Ureter (tissue), 1 donor: ENCODE results near the gene TTC21B. TPM values are rescaled to one million over a fixed set of nuclear protein-coding genes. Genes with fewer than 3 reads are reported as not detected.

Experiments
- DNase-seq: peaks from one replicate; pipeline ENCODE4 v3.0.0-alpha.2; 2020; ENCODE audit warnings: low spot score
- total RNA-seq: library from RNA; stranded (reverse); gene quantifications from one replicate; pipeline ENCODE4 v1.2.4, GENCODE V29; 2023
- donor health status: DM: yes; HTN: yes; CAD: no.

The TTC21B gene
- total RNA-seq, 1 donor from 2014 or later = 26.4 TPM

DNA sequence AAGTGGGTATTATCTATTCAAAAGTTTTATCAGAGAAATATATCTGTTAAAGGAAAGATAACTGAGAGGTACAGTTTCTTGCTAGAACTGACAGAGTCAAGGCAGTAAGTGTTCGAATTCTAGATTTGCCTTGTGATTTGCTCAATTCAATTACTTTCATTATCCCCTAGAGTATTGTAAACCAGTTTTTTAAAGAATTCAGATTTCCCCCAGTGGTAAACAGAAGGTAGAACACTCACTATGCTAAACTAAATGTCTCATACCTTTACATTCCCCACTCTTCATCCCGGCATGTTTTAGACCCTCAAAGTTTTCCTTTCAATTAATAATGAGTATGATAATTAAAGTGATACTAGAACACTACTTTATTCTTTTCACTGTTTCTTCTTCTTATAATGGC is 28.6 kb downstream of the TTC21B start:
- no peak for DNase-seq

DNA sequence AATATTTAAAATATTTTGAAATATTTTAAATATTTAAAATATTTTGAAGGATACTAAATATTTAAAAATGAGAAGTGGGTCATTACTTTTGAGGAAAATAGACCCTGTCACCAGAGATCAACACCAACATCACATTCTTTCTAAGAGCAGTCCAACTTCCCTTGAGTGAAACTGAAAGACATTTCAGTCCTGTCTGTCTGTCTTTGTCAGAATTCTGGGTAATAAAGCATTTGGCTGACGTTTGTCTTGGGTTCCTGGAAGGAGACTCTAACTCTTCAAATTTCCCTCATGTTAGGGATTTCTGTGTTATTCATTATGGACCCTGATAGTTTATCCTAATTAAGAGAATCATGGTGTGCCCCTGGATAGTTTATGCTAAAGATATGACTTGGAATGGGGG is 32.8 kb downstream of the TTC21B start:
- no peak for DNase-seq

DNA sequence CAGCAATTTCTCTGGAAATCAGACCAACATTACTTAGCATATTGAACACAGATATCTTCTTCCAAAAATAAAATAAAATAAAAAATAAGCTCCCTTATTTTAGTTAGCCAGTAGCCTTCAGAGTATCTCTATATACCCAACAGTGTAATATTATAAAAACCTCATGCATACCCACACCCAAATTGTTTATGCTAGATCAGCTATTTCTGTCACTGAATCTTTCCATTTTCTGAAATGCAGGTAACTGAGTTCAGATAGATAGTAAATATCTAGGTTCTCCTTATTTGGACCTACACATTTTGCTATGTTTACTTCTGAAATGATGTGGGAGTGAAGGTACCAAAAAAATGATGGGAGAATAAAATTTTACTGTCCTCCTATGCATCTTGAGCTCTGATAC is 39.9 kb downstream of the TTC21B start:
- no peak for DNase-seq

DNA sequence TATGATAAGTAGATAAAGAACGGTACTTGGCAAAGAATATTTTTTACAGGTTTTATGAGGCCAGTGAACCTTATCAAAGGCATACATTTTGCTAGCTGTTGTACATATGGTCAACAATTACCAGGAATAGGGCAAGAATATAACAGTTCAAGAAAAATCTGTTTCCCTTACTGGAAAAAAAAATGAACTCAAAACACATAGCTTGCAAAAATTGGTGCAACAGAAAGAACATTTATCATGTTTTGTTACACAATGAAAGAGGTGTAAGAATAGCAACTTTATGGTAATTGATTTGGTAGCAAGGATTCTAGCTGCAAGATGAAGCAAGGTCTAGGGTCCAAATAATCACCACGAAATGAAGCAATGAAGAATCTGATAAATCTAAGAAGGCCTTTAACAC is 41.6 kb downstream of the TTC21B start:
- no peak for DNase-seq

DNA sequence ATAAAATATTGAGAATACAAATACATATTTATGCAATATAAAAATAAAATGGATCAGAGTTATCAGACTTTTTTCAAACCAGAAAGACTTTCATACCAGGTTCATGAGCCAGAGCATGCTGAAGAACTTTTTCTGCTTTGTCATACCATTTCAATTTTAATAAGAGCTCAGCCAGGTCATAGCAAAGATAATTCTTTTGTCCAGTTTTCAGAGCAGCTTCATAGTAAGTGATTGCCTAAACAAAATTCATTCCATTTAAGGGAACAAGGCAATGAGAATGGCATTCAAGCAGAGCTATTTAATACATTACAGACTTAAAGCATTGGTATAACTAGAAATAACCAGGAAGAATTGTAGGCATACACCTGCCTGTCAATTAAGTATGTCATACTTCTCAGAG is 42.3 kb downstream of the TTC21B start:
- no peak for DNase-seq

DNA sequence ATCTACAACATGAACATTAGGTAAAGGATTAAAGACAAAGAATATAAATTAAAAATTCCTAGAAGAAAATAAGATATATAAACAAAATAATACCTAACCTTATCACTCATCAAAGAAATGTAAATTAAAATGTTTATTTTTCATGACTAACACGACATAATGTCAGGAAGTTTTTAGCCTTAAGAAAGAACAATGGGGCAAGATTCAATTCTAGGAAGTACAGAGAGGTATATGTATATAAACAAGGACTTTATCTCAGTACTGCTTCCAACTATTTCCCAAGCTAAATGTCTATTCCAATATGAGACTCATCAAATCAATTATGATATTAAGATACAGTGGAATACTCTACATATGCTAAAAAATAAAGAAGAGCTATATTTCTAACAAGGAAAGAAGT is 44.1 kb downstream of the TTC21B start:
- DNase-seq = no peak

DNA sequence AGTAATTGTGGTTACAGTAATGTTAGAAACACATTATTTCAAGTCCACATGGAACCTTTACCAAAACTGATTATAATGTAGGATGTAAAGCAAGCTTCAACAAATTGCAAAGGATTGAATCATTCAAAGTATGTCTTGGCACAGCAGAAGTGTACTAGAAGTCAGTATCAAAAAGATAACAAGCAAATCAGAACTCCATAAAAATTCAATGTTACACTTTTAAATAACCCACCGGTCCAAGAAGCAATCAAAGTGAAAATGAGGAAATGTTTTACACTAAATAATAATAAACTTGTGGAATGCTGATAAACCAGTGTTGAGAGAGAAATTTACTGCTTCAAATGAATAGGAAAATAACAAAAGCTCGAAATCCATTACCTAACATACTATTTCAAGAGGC is 47.7 kb downstream of the TTC21B start:
- no peak for DNase-seq

DNA sequence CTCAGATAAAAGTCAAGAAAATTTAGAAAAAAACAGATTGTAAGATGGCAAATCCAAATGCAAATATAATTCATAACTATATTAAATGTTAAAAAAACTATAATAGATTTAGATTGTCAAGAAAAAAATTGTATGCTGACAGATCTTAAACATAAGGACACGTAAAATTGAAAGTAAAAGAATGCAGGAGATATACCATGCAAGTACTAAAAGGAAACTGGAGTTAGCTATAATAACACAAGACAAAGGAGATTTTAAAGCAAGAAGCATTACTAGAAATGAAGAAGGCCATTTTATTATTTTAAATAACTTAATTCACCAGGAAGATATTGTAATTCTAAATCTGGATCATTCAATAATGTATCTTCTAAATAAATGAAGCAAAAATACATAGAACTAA is 48.3 kb downstream of the TTC21B start:
- no peak for DNase-seq

DNA sequence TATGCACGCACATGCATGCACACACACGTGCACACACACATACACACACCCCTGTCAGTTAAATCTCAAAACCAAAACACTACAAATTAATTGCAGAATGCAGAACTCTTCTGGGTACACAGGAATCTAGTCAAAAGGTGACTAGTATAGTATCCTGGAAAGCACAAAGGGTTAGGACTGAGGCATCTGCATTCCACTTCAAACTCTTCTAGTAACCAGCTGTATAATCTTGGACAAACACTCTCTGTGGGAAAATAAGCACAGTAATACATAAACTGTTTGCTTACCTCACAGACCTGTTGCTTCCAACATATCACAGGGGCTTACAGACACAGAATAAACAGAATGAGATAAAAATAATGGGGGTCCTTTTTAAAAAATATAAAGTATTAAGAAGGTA is 49.1 kb downstream of the TTC21B start:
- no peak for DNase-seq

DNA sequence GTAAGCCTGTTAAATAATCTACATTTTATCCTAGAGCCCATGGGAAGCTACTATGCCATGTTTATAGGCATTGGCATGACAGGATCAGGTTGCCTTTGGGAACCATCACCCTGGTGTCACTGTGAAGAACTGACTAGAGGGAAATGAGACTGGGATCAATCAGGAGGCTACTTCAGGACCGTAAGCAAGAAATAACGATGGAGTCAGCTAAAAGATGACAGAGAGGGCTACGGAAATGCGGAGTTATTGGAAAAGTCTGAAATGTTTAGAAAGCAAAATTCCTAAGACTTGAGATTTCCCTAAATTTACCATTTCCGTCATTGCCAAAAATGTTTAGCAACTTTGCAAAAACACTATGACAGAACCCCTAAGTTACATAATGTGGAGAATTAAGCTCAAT is 50.2 kb downstream of the TTC21B start:
- DNase-seq = no peak

DNA sequence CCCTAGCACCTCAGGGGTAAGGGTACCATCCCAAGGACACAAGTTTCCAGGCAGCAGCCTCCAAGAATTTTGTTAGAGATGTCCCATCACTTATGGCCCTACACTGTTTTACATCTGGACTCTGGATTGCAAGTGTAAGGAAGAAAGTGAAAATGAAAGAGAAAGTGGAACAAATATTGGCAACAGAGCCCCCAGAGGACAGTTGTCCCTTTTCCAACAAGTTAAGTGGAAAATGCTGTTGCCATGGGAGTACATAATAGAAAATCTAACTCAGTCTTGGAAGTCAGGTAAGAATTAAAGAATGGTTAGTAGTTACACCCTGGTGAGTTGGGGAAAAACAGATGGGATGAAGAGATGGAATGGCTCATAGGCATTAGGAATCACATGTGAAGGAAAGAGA is 50.6 kb downstream of the TTC21B start:
- DNase-seq = no peak

DNA sequence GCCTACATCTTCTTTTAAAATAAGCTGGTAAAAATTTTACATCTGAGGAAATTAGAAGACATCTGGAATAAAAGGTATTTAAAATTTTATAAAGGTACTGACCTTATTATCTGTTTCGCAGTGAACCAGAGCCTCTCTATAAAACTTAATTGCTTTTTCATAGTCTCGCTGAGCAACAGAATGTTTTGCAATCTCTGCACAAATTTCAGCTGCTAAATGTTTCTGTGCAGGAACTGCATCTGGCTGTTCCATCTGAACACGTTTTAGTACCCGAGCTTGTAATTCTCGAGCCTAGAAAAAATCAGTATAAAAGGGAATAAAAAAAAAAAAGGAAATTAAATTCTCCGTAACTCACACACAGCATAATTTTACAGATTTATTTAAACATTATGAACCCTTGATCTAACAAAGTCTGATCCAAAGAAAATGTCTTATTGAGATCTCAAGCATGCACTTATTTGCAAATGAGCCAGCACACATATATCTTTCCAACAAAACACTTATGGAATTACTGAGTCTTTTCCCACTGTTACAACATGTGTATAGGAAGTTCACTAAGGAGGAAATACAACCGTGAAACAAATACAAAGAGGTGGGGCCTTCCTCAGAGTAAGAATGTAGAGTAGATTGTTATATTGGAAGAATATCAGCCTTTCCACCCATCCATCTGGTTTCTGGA is 51.8 kb downstream of the TTC21B start:
- DNase-seq = no peak

DNA sequence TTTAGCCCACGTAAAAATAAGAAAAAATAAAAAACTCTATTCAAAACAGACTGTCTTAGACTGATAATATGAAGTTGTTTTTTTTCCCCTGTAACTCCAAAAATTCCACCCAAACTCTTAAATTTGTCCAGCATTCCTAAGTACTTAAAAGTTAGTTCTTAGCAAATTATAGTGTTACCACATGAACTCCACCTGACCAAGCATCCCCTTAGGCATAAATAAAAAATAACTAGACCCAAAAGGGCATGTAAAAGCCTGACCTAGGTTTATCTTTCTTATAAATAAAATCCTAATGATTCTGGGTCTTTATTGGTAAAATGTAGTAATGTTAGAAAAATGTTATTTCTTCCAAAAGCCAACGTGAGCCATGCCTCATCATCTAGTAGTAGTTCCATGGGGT is 54.3 kb downstream of the TTC21B start:
- no peak for DNase-seq

DNA sequence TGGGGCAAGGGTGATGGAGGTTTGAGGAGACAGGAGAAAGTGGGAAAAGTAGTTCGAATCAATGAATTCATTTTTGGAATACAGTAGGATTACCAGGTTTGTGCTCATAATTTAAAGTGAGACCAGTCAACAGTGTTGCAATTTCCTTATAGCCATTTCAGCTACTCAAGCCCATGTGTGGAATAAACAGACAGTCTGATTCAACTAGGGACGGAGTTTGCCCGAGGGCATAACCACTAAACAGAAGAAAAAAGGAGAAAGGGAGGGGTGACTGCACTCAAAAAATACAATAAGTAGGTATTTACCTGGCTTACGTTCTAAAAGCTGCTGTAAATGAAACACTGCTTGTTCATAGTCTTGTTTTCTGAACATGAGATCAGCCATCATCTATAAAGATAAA is 55.2 kb downstream of the TTC21B start:
- no peak for DNase-seq

DNA sequence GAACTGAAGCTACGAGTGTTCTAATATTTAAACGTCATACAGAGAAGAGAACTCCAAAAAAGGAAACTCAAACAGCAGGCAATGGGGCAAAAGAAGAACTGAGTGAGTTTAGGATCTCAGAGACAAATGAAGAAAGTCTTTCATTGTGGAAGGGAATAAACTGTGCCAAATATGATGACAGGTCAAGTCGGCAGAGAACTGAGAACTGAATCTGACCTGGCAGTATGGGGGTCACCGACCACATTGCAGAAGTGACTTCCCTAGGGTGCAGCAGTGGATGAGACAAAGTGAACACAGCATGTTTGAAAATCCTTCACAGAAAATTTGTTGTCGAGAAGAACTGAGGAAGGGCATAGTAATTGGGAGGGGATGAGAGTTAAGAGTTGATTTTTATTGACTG is 55.9 kb downstream of the TTC21B start:
- DNase-seq = no peak

DNA sequence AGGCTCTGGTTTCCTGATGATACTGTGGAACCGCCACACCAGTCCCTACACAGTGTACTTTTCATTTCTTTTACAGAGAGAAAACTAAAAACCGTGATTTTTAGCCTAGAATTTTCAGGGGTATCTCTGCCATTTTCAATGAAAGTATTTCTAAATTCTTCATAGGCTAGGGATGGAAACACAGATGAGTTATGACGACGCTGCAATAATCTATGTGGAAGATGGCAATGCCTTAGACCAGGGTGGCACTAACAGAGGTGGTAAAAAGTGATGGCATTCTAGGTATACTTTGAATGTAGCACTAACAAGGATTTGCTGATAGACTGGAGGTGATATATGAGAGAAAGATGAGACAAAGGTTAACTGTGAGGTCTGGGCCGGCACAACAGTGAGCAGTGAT is 56.5 kb downstream of the TTC21B start:
- no peak for DNase-seq

DNA sequence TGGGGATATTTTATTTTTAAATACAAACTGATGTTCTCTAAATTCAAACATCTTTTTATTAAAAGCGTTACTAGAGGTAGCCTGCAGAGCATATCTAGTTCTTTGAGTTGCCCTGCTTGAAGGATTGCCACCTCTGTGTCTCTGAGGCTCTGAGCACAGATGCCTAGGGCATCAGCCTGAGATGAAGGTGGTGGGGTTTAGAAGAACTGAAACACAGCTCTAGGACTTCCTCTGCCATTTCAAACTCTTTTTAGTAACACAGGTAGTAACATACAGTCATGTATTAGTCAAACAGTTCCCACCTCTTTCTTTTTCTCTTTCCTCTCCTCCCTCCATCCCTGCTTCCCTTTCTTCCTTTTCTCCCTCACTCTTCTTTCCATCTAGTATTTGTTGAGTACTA is 57.6 kb downstream of the TTC21B start:
- DNase-seq = no peak

DNA sequence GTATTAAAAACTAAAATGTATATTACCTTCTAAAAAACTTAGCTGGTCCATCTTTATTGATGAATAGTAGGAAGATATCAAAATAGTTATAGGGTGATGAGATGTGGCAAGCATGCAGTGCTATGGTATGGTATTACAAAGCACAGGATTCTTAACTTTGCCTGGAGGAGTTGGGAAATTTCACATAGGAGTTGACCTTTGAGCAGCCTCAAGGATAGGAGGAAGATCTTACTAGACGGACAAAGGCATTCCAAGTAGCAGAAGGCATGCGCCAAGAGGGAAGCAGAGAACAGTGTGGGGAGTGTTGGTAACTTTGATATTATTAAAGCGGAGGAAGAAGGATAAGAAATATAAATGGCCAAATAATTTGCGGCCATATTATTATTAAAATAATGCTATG is 60.0 kb downstream of the TTC21B start:
- no peak for DNase-seq

DNA sequence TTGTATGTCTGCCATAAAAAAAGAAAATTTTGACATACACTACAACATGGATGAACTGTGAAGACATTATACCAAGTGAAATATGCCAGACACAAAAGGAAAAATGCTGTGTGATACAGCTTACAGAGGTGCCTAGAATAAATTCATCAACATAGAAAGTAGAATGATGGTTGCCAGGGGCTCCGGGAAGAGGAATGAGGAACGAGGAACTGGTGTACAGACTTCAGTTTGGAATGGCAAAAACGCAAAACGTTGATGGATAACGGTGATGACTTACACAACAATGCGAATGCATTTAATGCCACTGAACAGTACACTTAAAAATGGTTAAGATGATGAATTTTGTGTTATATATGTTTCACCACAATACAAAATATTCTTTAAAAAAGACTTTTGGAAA is 61.0 kb downstream of the TTC21B start:
- no peak for DNase-seq

DNA sequence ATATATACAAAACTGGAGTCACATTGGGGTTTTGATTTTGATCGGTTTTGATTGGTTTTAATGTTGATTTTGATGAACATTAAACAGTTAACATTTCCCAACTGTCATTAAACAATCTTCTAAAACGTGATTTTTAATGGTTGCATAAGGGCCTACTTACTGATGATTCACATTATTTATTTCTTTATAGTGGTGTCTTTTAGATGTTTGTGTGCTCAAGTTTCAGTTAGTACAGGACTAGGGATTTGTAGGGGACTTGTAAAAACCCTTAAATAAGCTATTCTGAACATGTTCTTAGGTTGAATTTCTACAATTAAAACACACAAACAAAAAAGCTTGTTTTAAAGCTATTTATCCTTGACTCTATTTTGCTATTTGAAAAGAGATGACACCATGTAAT is 61.6 kb downstream of the TTC21B start:
- DNase-seq = no peak

DNA sequence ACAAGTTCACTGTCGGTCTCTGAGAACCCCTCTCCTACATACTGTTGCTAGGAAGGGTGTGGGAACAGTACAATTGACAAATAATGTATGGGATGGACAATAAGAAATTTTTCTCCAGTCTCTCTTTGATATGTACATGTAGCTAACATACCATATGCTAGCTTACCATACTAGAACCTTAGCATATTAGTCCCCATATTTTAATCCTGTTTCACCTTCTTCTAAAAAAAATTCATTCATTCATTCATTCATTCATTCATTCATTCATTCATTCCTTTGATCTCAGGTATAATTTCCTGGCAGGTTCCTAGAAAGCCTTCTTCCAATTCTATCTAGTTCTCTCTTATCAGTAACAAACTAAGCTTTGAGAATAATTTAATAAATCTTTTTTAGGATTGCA is 62.2 kb downstream of the TTC21B start:
- no peak for DNase-seq

DNA sequence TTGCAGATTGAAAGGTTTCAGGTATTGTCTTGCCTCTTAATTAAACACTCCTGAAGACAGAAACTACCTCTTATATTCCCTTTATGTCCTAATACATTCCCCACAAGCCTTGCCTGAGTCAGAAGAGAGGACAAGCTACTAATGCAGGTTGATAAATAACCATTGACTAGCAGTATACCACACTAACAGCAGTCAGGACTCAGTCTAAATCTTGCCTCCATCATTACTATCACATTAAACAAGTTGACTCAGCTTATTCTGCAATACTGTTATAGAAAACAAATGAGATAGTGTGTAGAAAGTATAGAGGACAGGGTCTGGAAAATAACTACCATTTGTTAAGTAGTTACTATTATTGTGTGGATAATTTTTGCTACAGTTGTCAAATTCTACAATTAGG is 63.8 kb downstream of the TTC21B start:
- DNase-seq = no peak

DNA sequence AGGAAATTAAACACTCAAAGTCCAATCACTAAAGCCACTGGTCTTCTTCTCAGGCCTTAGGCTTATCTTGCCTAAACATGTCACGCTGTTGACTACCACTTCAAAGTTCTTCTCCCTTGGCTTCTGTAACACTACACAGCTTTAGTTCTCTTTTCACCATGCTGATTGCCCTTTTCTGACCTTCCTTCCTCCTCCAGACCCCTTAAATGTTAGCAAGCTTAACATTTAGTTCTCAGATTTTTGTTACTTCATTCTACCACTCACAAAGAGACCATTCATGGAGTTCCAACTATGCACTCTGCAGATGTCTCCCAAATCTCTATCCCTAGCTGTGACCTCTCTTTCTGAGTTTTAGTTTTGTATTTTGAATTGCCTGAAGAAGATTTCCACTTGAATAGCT is 64.4 kb downstream of the TTC21B start:
- DNase-seq = no peak

DNA sequence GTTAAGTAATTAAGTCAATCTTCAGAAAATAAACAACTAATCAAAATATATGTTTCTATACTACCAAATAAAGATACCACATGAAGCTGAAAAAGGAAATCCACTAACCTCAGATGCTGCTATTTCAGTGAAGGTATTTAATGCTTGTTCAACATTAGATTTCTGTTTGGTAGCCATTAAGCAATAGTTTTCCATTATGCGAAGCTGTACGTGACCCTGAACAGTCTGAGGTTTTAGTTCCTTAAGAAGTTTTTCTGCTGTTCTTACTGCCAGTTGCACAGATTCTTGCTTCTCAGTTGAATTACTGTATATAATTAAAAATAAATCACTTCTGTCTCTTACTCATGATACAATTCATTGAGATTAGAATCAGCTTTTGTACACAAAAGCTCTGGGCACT is 65.4 kb downstream of the TTC21B start:
- no peak for DNase-seq
